CD4-positive, alpha-beta T cell (primary cell): ENCODE measurements around the gene NOS1AP. TPM values are rescaled to one million over a fixed set of nuclear protein-coding genes. Genes with fewer than 3 reads are reported as not detected.

ENCODE experiments used
- ATAC-seq: fragments of 200-7000 bp; cut with Tn5 transposase; one replicate; pipeline ENCODE4 v1.10.0; 2022; ENCODE audit warnings: mild to moderate bottlenecking; ENCODE audit not compliant: poor library complexity
- CTCF ChIA-PET: fragments of 350-600 bp; sonication (Branson Sonifier 250); formaldehyde crosslinking; loops from one replicate; lab custom pipeline; 2021; ENCODE audit warnings: antibody characterized with exemption, inconsistent platforms; lab: Charles Lee
- POLR2A ChIA-PET: fragments of 350-600 bp; sonication (Branson Sonifier 250); formaldehyde crosslinking; loops from one replicate; lab custom pipeline; 2021; ENCODE audit warnings: antibody characterized with exemption, inconsistent platforms; lab: Charles Lee
- DNase-seq, 14 experiments: peaks; one replicate each; pipeline ENCODE4 v3.0.0-alpha.2; 2013 to 2020; ENCODE audit warnings: mixed read lengths in 2 of 14
- H3K27ac ChIP-seq, 2 donors: one replicate each; pipeline versions ENCODE4 v1.5.1 to v1.7.0; 2013; ENCODE audit warnings: low read length in 2 of 2, low read depth in 1 of 2, mild to moderate bottlenecking in 1 of 2
- H3K27me3 ChIP-seq, 2 experiments: 1 replicate in 1 of 2; 2 replicates in 1 of 2; pipeline versions ENCODE4 v1.6.1 to v1.7.0; 2013; ENCODE audit warnings: low read length in 2 of 2, control low read depth in 1 of 2, mild to moderate bottlenecking in 1 of 2, moderate library complexity in 1 of 2; ENCODE audit not compliant: insufficient read depth in 2 of 2, control insufficient read depth in 1 of 2
- H3K36me3 ChIP-seq: one replicate; pipeline ENCODE4 v1.6.1; 2013; ENCODE audit warnings: low read length, control low read depth; ENCODE audit not compliant: insufficient read depth
- H3K4me1 ChIP-seq: one replicate; pipeline ENCODE4 v1.6.1; 2013; ENCODE audit warnings: low read length, control low read depth; ENCODE audit not compliant: insufficient read depth
- H3K4me3 ChIP-seq: one replicate; pipeline ENCODE4 v1.5.1; 2013; ENCODE audit warnings: mild to moderate bottlenecking, low read length, moderate library complexity
- H3K9me3 ChIP-seq, 2 experiments: 1 replicate in 1 of 2; 2 replicates in 1 of 2; pipeline versions ENCODE4 v1.6.1 to v1.7.0; 2013; ENCODE audit warnings: low read length in 2 of 2, mild to moderate bottlenecking in 2 of 2, control low read depth in 1 of 2, moderate library complexity in 1 of 2; ENCODE audit not compliant: control insufficient read depth in 1 of 2, insufficient read depth in 1 of 2
- H3K27ac Mint-ChIP-seq: one replicate; pipeline ENCODE4 v1.8.0; 2020; ENCODE audit warnings: mixed read lengths
- H3K27me3 Mint-ChIP-seq: one replicate; pipeline ENCODE4 v1.8.0; 2021; ENCODE audit warnings: mixed read lengths
- H3K36me3 Mint-ChIP-seq: one replicate; pipeline ENCODE4 v1.8.0; 2021; ENCODE audit warnings: low read depth, mixed read lengths
- H3K4me1 Mint-ChIP-seq: one replicate; pipeline ENCODE4 v1.8.0; 2021; ENCODE audit warnings: low read depth, mixed read lengths
- H3K4me3 Mint-ChIP-seq: one replicate; pipeline ENCODE4 v1.8.0; 2020; ENCODE audit warnings: mild to moderate bottlenecking, mixed read lengths
- H3K9me3 Mint-ChIP-seq: one replicate; pipeline ENCODE4 v1.8.0; 2020; ENCODE audit warnings: mixed read lengths
- intact Hi-C, 2 experiments: fragments of 100-400 bp; cut with DNase I in 1 of 2; cut with micrococcal nuclease in 1 of 2; formaldehyde crosslinking; loops; one replicate each; pipeline versions ENCODE4 v1.15.1 to v1.9.0; 2023 to 2025; cut with DNase I, micrococcal nuclease
- total RNA-seq, 174 experiments: library from RNA in 2 of 174; stranded (reverse) in 2 of 174; gene quantifications; one replicate each; pipeline ENCODE4 v1.2.3 and lab custom pipeline; 2021 to 2026
- TF ChIP-seq, protein P1 (sequence below): fragments of 200-600 bp; IDR thresholded peaks from one replicate; pipeline ENCODE4 v1.8.0; 2022; ENCODE audit warnings: antibody characterized with exemption, mild to moderate bottlenecking

The NOS1AP gene
- total RNA-seq, 2 experiments from 2014 or later: not detected

DNA sequence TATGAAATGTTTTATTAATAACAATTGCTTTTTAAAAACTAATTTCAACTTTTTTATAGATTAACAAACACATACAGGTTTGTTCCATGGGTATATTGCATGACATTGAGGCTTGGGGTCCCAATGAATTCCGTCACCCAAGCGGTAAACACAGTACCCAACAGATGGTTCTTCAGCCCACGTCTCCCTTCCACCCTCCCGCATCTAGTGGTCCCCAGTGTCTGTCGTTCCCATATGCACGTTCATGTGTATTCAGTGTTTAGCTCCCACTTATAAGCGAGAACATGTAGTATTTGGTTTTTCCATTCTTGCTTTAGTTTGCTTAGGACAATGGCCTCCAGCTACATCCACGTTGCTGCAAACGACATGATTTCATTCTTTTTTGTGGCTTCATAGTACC is 48.6 kb downstream of the NOS1AP start:
- intact Hi-C loops: no loop called here
- no peaks in the 10 kb centered on the region for H3K4me1 ChIP-seq
- Mint-ChIP-seq H3K27me3 (peaks cover 14% of the 10 kb centered on the region), H3K36me3 (no peaks in the 10 kb centered on the region), H3K4me1 (no peaks in the 10 kb centered on the region), H3K27ac (no peak overlapping the region), H3K9me3 (no peaks in the 10 kb centered on the region), H3K4me3 (no peak overlapping the region)
- H3K4me3 ChIP-seq: no peak overlapping the region
- POLR2A ChIA-PET: no interaction called here
- CTCF ChIA-PET: no interaction called here
- no peak overlapping the region for H3K27ac ChIP-seq
- H3K27me3 ChIP-seq: peaks cover 0 to 7% of the 10 kb centered on the region in 2 experiments
- H3K9me3 ChIP-seq: no peaks in the 10 kb centered on the region
- ATAC-seq: no peak
- DNase-seq: no peak
- H3K36me3 ChIP-seq: no peaks in the 10 kb centered on the region
- TF ChIP-seq, protein P1, sequence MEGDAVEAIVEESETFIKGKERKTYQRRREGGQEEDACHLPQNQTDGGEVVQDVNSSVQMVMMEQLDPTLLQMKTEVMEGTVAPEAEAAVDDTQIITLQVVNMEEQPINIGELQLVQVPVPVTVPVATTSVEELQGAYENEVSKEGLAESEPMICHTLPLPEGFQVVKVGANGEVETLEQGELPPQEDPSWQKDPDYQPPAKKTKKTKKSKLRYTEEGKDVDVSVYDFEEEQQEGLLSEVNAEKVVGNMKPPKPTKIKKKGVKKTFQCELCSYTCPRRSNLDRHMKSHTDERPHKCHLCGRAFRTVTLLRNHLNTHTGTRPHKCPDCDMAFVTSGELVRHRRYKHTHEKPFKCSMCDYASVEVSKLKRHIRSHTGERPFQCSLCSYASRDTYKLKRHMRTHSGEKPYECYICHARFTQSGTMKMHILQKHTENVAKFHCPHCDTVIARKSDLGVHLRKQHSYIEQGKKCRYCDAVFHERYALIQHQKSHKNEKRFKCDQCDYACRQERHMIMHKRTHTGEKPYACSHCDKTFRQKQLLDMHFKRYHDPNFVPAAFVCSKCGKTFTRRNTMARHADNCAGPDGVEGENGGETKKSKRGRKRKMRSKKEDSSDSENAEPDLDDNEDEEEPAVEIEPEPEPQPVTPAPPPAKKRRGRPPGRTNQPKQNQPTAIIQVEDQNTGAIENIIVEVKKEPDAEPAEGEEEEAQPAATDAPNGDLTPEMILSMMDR: no peak

DNA sequence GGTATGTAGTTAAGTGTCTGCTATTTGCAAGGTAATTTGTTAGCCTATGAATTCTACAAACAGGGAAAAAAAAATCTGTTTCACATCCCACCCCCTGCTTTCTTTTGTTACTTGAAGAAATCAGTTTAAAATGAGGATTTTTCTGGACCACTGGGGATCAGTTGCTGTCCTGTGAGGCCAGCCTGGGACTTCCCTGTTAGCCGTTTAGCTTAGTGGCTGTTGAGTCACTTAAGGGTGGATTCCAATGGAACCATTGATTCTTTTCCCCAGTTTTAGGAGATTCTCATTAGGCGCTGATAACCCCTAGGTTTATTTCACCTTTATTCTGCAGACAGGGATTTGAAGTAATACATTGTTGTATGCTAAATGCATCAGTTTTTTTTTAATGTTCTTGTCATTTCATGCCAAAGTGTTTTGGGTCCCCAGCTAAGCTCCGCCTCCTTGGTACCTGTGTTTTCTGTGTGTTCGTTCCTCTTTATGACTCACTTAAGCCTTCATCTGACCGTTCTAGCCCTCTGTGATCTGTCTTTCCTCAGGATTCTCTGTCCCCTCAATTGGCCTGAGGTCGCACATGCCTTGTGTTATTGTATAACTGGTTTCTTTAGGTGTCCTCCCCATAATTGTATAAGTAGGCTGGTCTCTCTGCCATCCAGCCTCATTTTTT is 59.3 kb downstream of the NOS1AP start:
- H3K27me3 ChIP-seq: peaks cover 0 to 8% of the 10 kb centered on the region in 2 experiments
- no peak overlapping the region for H3K27ac Mint-ChIP-seq
- ChIA-PET CTCF (no interaction called here), POLR2A (no interaction called here)
- TF ChIP-seq, protein P1: no peak
- H3K4me1 ChIP-seq: no peaks in the 10 kb centered on the region
- H3K4me1 Mint-ChIP-seq: no peaks in the 10 kb centered on the region
- DNase-seq (no peak), ATAC-seq (no peak)
- H3K27ac ChIP-seq: no peak overlapping the region
- no peak overlapping the region for H3K4me3 Mint-ChIP-seq
- H3K4me3 ChIP-seq: no peak overlapping the region
- no peaks in the 10 kb centered on the region for H3K36me3 ChIP-seq
- intact Hi-C loops: no loop called here
- H3K36me3 Mint-ChIP-seq: no peaks in the 10 kb centered on the region
- no peaks in the 10 kb centered on the region for H3K9me3 ChIP-seq
- H3K27me3 Mint-ChIP-seq: peaks cover 64% of the 10 kb centered on the region
- H3K9me3 Mint-ChIP-seq: no peaks in the 10 kb centered on the region

DNA sequence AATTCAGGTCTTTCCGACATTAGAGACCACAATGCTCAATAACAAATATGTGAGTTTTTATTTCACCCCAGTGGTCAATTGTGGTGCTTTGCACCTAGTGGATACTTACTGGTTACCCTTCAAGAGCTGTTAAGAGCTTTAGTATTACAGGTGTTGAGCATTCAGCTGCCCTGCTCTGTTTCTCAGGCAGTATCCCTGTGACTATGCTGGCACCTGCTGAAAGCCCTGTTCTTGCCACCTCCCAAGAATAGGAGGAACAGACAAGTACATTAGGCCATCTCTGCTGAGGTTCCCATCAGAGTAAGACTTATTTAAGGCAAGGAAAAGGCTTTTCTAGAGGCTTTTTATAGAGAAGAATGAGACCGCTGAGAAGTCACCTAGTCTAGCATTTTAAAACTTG is 60.8 kb downstream of the NOS1AP start:
- TF ChIP-seq, protein P1: no peak

More for the DNA sequence above, 60.8 kb downstream of the NOS1AP start:
- no peaks in the 10 kb centered on the region for H3K4me1 Mint-ChIP-seq
- ChIA-PET POLR2A (no interaction called here), CTCF (no interaction called here)
- H3K36me3 Mint-ChIP-seq: no peaks in the 10 kb centered on the region
- DNase-seq (no peak), ATAC-seq (no peak)
- no peaks in the 10 kb centered on the region for H3K4me1 ChIP-seq
- H3K4me3 ChIP-seq: no peak overlapping the region
- no peak overlapping the region for H3K27ac Mint-ChIP-seq
- H3K27me3 Mint-ChIP-seq: peaks cover 72% of the 10 kb centered on the region
- H3K9me3 Mint-ChIP-seq: no peaks in the 10 kb centered on the region
- no peak overlapping the region for H3K27ac ChIP-seq
- H3K4me3 Mint-ChIP-seq: no peak overlapping the region
- H3K9me3 ChIP-seq: no peaks in the 10 kb centered on the region
- no peaks in the 10 kb centered on the region for H3K36me3 ChIP-seq
- intact Hi-C loops: no loop called here
- peaks cover 3 to 8% of the 10 kb centered on the region in 2 experiments for H3K27me3 ChIP-seq
